Smooth muscle cell (in vitro differentiated cells): Measurements from ENCODE around the gene PADI1. TPM values are rescaled to one million over a fixed set of nuclear protein-coding genes. Genes with fewer than 3 reads are reported as not detected.

Source experiments
- DNase-seq: peaks from one replicate; lab custom pipeline; 2025; ENCODE audit not compliant: unreplicated experiment; lab: John Stamatoyannopoulos, UW
- H2AFZ ChIP-seq: fragments of 200-600 bp; sonication (generic); 2 replicates; pipeline ENCODE4 v1.6.0; 2016; ENCODE audit warnings: antibody characterized with exemption, low read depth, mild to moderate bottlenecking
- H3F3A ChIP-seq: fragments of 200-600 bp; sonication (generic); 2 replicates; pipeline ENCODE4 v1.6.0; 2017; ENCODE audit warnings: antibody characterized with exemption, low read depth
- H3K27ac ChIP-seq: fragments of 200-600 bp; sonication (generic); 2 replicates; pipeline ENCODE4 v1.5.1; 2016; ENCODE audit warnings: low read depth, mild to moderate bottlenecking
- H3K27me3 ChIP-seq: fragments of 200-600 bp; sonication (generic); 2 replicates; pipeline ENCODE4 v1.6.1; 2016; ENCODE audit warnings: low read depth, mild to moderate bottlenecking
- H3K36me3 ChIP-seq: fragments of 200-600 bp; sonication (generic); 2 replicates; pipeline ENCODE4 v1.5.1; 2016; ENCODE audit warnings: low read depth
- H3K4me1 ChIP-seq: fragments of 200-600 bp; sonication (generic); 2 replicates; pipeline ENCODE4 v1.5.1; 2016; ENCODE audit warnings: low read depth
- H3K4me2 ChIP-seq: fragments of 200-600 bp; sonication (generic); 2 replicates; pipeline ENCODE4 v1.6.0; 2016; ENCODE audit warnings: mild to moderate bottlenecking
- H3K4me3 ChIP-seq: fragments of 200-600 bp; sonication (generic); 2 replicates; pipeline ENCODE4 v1.5.1; 2016; ENCODE audit warnings: mild to moderate bottlenecking
- H3K79me2 ChIP-seq: fragments of 200-600 bp; sonication (generic); 2 replicates; pipeline ENCODE4 v1.6.0; 2016; ENCODE audit warnings: low read depth, mild to moderate bottlenecking
- H3K9ac ChIP-seq: fragments of 200-600 bp; sonication (generic); 2 replicates; pipeline ENCODE4 v1.6.0; 2016; ENCODE audit warnings: low read depth
- H3K9me3 ChIP-seq: fragments of 200-600 bp; sonication (generic); replicated peaks from 2 replicates; pipeline ENCODE4 v1.5.1; 2016; ENCODE audit warnings: low read depth
- H4K20me1 ChIP-seq: fragments of 200-600 bp; sonication (generic); 2 replicates; pipeline ENCODE4 v1.6.0; 2016; ENCODE audit warnings: low read depth
- WGBS: methylation state at CpG from one replicate; pipeline ENCODE4 v1.1.7; 2016; ENCODE audit warnings: low lambda C conversion rate; 5-methylcytosine and 5-hydroxymethylcytosine counted together
- polyA plus RNA-seq: library from polyadenylated mRNA; unstranded; fragments of >200 nt; fragmentation: Nextera tagmentation; extraction: Ambion mirVana; gene quantifications from 2 replicates; pipeline ENCODE4 v1.2.1, GENCODE V29; 2016
- total RNA-seq: library from RNA; depleted of rRNA; stranded (reverse); fragments of >200 nt; gene quantifications from 2 replicates; pipeline ENCODE4 v1.2.3, GENCODE V29; 2014
- TF ChIP-seq, protein P1 (sequence below): fragments of 200-600 bp; sonication (generic); IDR thresholded peaks from 2 replicates; pipeline ENCODE4 v1.5.1; 2017; ENCODE audit warnings: borderline replicate concordance, mild to moderate bottlenecking, antibody characterized with exemption; ENCODE audit not compliant: insufficient read depth, poor library complexity, severe bottlenecking

The PADI1 gene
- total and polyA plus RNA-seq, 2 experiments from 2014 or later: 1.7 TPM; not detected in 1

DNA sequence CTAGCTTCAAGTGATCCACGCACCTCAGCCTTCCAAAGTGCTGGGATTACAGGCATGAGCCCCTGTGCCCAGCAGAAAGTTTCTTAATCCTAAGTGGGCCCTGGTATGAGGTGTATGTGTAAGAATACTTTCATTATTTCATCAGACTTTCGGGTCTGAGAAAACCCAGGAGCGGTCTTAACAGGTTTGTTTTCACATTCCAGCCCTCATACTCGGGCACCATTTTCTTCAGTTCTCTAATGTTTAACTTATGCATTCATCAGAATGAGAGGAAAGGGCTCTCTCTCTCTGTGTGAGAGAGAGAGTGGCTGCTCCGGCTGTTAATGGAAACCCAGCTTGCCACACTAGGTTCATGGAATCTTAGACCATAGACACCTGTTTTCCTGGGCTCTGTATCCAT, 4.2 kb upstream of the PADI1 start:
- peaks cover 6% of the 10 kb centered on the region for H3F3A ChIP-seq
- no peak overlapping the region for H3K9ac ChIP-seq
- TF ChIP-seq, protein P1, sequence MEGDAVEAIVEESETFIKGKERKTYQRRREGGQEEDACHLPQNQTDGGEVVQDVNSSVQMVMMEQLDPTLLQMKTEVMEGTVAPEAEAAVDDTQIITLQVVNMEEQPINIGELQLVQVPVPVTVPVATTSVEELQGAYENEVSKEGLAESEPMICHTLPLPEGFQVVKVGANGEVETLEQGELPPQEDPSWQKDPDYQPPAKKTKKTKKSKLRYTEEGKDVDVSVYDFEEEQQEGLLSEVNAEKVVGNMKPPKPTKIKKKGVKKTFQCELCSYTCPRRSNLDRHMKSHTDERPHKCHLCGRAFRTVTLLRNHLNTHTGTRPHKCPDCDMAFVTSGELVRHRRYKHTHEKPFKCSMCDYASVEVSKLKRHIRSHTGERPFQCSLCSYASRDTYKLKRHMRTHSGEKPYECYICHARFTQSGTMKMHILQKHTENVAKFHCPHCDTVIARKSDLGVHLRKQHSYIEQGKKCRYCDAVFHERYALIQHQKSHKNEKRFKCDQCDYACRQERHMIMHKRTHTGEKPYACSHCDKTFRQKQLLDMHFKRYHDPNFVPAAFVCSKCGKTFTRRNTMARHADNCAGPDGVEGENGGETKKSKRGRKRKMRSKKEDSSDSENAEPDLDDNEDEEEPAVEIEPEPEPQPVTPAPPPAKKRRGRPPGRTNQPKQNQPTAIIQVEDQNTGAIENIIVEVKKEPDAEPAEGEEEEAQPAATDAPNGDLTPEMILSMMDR: no peak
- H3K79me2 ChIP-seq: no peaks in the 10 kb centered on the region
- H3K9me3 ChIP-seq: no peaks in the 10 kb centered on the region
- H3K36me3 ChIP-seq: no peaks in the 10 kb centered on the region
- H3K4me2 ChIP-seq: peak overlapping the region; percentile 66
- no peaks in the 10 kb centered on the region for H4K20me1 ChIP-seq
- peaks cover 3% of the 10 kb centered on the region for H3K27me3 ChIP-seq
- no peak overlapping the region for H2AFZ ChIP-seq
- no peak for DNase-seq
- H3K27ac ChIP-seq: peak overlapping the region; percentile 84
- 76% methylated on average over 5 of the region's 5 CpGs for WGBS
- no peak overlapping the region for H3K4me3 ChIP-seq
- H3K4me1 ChIP-seq: peaks cover 21% of the 10 kb centered on the region

DNA sequence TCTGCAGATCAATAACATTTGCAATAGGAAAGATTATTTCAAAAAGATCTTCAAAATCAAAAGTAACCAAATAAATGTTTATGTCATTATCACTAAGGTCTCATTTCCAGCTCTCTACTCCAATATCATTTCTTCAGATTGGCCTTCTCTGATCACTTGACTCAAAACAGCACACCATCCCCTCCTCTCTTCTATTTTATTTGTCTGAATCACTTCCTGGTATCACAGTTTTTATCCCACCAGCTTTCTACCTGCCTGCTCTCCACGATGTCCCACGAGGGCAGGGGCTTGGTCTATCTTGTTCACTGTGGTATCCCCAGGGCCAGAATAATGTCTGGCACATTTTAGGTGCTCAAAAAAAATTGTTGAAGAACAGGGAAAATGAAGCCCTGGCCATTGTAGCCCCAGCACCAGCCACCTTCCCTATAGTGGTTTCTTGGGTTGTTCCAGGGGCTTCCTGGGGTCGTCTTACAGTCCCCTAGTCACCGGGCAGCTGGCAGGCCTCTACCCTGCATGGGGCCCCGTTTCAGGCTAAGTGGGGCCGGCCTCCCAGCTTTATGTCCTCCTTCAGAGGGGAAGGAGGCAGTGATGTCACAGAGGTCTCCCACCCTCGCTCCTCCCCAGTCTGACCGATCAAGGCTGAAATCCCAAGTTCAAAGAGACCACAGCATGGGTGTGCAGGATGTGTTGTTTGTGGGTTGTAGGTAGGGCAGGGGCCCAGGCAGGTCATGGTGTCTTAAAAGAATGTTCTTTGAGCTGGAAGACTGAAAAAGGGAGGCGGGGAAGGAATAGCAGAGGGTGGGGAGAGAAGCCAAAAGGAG, 3.5 kb upstream of the PADI1 start:
- H3K9me3 ChIP-seq: no peaks in the 10 kb centered on the region
- H3K27ac ChIP-seq: peak overlapping the region; percentile 84
- TF ChIP-seq, protein P1: no peak
- H3F3A ChIP-seq: peaks cover 6% of the 10 kb centered on the region
- 59% methylated on average over 9 of the region's 9 CpGs for WGBS
- no peak overlapping the region for H3K9ac ChIP-seq
- no peaks in the 10 kb centered on the region for H4K20me1 ChIP-seq
- H2AFZ ChIP-seq: peak overlapping the region; percentile 81
- peaks cover 21% of the 10 kb centered on the region for H3K4me1 ChIP-seq
- H3K4me2 ChIP-seq: peak overlapping the region; percentile 66
- H3K27me3 ChIP-seq: peaks cover 3% of the 10 kb centered on the region
- no peak overlapping the region for H3K4me3 ChIP-seq
- no peaks in the 10 kb centered on the region for H3K36me3 ChIP-seq
- H3K79me2 ChIP-seq: no peaks in the 10 kb centered on the region
- DNase-seq: no peak

DNA sequence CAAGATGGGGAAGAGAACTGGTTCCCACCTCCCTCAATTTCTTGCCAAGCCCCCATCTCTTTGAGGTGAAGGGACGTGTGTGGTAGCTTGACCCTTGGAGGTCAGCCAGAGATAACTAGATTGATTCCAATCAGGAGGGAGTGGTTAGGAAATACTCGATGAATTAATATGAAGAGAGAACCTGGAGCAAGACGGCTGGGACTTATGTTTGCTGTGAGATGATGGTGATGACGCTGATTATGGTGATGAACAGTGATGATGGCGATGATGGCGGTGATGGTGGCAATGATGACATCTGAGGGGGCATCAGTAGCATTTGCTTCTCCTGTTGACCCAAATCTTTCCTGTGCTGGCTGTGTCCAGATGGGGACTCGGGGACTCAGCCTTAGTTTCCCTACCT, 724 bp downstream of the PADI1 start:
- H3K4me1 ChIP-seq: peaks cover 14% of the 10 kb centered on the region
- H3F3A ChIP-seq: peaks cover 3% of the 10 kb centered on the region
- no peaks in the 10 kb centered on the region for H3K9me3 ChIP-seq
- H3K36me3 ChIP-seq: no peaks in the 10 kb centered on the region
- peaks cover 3% of the 10 kb centered on the region for H3K27me3 ChIP-seq
- no peak overlapping the region for H2AFZ ChIP-seq
- TF ChIP-seq, protein P1: no peak
- no peaks in the 10 kb centered on the region for H3K79me2 ChIP-seq
- no peak overlapping the region for H3K9ac ChIP-seq
- 98% methylated on average over 7 of the region's 7 CpGs for WGBS
- no peak overlapping the region for H3K4me3 ChIP-seq
- H3K4me2 ChIP-seq: no peak overlapping the region
- H4K20me1 ChIP-seq: no peaks in the 10 kb centered on the region
- H3K27ac ChIP-seq: no peak overlapping the region
- DNase-seq: no peak

DNA sequence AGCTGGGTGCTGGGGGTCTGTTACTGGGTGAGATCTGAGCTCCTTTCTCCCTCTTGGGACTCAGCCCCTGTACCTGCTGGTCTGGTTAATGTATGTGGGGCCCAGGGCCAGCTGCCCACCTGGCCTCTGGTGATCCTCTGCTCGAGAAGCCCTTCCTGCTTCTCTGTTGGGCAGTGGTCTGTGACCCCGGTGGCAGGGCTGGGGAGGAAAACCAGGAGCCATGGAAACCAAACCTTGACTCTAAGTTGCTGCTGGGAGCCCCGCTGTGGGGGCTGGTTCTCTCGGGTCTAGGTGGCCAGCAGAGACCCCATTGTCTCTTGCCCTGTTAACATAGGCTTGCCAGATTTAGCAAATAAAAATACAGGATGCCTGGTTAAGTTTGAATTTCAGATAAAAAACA, 1.3 kb downstream of the PADI1 start:
- peaks cover 8% of the 10 kb centered on the region for H3K4me1 ChIP-seq
- H3F3A ChIP-seq: no peaks in the 10 kb centered on the region
- H4K20me1 ChIP-seq: no peaks in the 10 kb centered on the region
- no peak overlapping the region for H2AFZ ChIP-seq
- no peaks in the 10 kb centered on the region for H3K36me3 ChIP-seq
- no peak overlapping the region for H3K27ac ChIP-seq
- H3K9ac ChIP-seq: no peak overlapping the region
- H3K79me2 ChIP-seq: no peaks in the 10 kb centered on the region
- H3K4me3 ChIP-seq: no peak overlapping the region
- no peak overlapping the region for H3K4me2 ChIP-seq
- TF ChIP-seq, protein P1: no peak
- H3K9me3 ChIP-seq: no peaks in the 10 kb centered on the region
- H3K27me3 ChIP-seq: peaks cover 3% of the 10 kb centered on the region
- no peak for DNase-seq
- WGBS: 81% methylated on average over 4 of the region's 4 CpGs
